Esophagus squamous epithelium (tissue), 4 donors: Measurements from ENCODE around the gene AMZ2.
"Not testable (repeated sequence)": the region's sequence is repeated elsewhere in the genome, so short reads cannot be mapped to it uniquely, and the experiment has no call there.

Experiments used
- POLR2A ChIP-seq, 4 donors: fragments of 450-650 bp; IDR thresholded peaks; one replicate each; pipeline ENCODE4 v1.6.1; 2017; ENCODE audit warnings: antibody characterized with exemption in 4 of 4, mild to moderate bottlenecking in 4 of 4, moderate library complexity in 3 of 4
- TF ChIP-seq, protein P1 (sequence below), 6 experiments: fragments of 450-650 bp in 4 of 6; fragments of 200-600 bp in 2 of 6; sonication (generic) in 2 of 6; IDR thresholded peaks; one replicate each; pipeline ENCODE4 v1.5.1; 2016 to 2019; ENCODE audit warnings: antibody characterized with exemption in 6 of 6, mild to moderate bottlenecking in 4 of 6, moderate library complexity in 4 of 6

DNA sequence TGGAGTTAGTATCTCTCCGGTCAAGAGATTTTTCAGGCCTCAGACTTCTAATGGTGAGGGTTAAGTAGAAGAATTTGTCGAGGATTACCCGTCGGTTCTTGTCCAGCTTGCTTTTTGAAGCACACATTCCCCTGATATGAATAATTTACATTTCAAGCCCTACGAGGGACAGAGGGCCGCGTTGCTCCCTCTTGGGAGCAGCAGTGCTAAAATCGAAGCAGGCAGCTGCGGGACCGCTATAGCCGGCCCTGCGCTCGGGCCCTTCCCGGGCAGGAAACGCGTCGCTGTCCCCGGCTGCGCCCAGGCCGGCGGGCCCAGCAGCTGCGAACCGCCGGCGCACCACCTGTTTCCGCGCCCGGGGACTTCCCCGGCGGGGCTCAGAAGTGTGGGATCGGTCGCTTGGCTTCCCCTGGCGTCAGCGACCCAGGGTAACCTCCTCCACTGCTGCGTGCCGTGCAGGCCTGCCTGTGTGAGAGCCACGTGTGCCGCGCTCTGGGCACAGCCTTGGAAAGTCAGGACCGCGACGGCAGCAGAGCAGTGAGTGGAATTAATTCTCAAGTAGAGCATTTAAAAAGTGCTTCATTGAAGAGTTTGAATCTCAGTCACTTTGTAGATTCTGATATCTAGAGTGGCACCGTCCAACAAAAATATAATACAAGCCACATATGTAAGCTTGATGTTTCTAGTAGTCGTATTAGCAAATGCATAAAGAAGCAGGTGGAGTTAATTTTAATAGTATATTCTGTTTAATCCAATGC lies 11.2 kb downstream of the AMZ2 start:
- TF ChIP-seq, protein P1, sequence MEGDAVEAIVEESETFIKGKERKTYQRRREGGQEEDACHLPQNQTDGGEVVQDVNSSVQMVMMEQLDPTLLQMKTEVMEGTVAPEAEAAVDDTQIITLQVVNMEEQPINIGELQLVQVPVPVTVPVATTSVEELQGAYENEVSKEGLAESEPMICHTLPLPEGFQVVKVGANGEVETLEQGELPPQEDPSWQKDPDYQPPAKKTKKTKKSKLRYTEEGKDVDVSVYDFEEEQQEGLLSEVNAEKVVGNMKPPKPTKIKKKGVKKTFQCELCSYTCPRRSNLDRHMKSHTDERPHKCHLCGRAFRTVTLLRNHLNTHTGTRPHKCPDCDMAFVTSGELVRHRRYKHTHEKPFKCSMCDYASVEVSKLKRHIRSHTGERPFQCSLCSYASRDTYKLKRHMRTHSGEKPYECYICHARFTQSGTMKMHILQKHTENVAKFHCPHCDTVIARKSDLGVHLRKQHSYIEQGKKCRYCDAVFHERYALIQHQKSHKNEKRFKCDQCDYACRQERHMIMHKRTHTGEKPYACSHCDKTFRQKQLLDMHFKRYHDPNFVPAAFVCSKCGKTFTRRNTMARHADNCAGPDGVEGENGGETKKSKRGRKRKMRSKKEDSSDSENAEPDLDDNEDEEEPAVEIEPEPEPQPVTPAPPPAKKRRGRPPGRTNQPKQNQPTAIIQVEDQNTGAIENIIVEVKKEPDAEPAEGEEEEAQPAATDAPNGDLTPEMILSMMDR (IDR thresholded peaks at IDR 0.05) = not testable (repeated sequence)
- not testable (repeated sequence) for TF ChIP-seq POLR2A (IDR thresholded peaks at IDR 0.05)
